IMR-90 (cell line): ENCODE data around the gene CAMK2D. TPM values are rescaled to one million over a fixed set of nuclear protein-coding genes. Genes with fewer than 3 reads are reported as not detected.

ENCODE experiments used
- ATAC-seq: fragments of 200-7000 bp; cut with Tn5 transposase; 2 replicates; pipeline ENCODE4 v1.9.1; 2020; ENCODE audit warnings: low read depth, mild to moderate bottlenecking, moderate library complexity
- BruUV-seq: library from RNA; stranded (reverse); fragments of 400-500 nt; replicated peaks from 2 replicates; lab custom pipeline; 2021; lab: Mats Ljungman, UMichigan
- CTCF ChIA-PET: fragments of 300-600 bp; formaldehyde crosslinking; extraction: SDS; loops from one replicate; lab custom pipeline; 2021; ENCODE audit warnings: antibody characterized with exemption; lab: Yijun Ruan, JAX
- POLR2A ChIA-PET: fragments of 300-600 bp; sonication (Branson Sonifier 250); formaldehyde crosslinking; loops from one replicate; lab custom pipeline; 2022; ENCODE audit warnings: antibody characterized with exemption; ENCODE audit not compliant: unreplicated experiment; lab: Charles Lee
- DNase-seq: peaks from one replicate; pipeline ENCODE4 v3.0.0; 2013
- H2AFZ ChIP-seq: replicated peaks from 2 replicates; pipeline ENCODE3; 2013; ENCODE audit warnings: low read length, mild to moderate bottlenecking; ENCODE audit not compliant: poor library complexity
- H2AK5ac ChIP-seq: 2 replicates; pipeline ENCODE4 v1.6.1; 2013; ENCODE audit warnings: low read depth, low read length, inconsistent platforms
- H2AK9ac ChIP-seq: replicated peaks from 2 replicates; pipeline ENCODE3; 2013; ENCODE audit warnings: mild to moderate bottlenecking, low read depth, low read length, moderate library complexity; ENCODE audit not compliant: poor library complexity
- H2BK120ac ChIP-seq: 2 replicates; pipeline ENCODE4 v1.6.1; 2013; ENCODE audit warnings: low read depth, low read length, inconsistent platforms
- H2BK15ac ChIP-seq: 3 replicates; pipeline ENCODE4 v1.6.1; 2013; ENCODE audit warnings: low read depth, low read length, inconsistent platforms
- H2BK20ac ChIP-seq: 2 replicates; pipeline ENCODE4 v1.6.1; 2013; ENCODE audit warnings: low read depth, mild to moderate bottlenecking, inconsistent platforms, low read length, moderate library complexity
- H2BK5ac ChIP-seq: 2 replicates; pipeline ENCODE4 v1.6.1; 2013; ENCODE audit warnings: mild to moderate bottlenecking, low read depth, low read length, inconsistent platforms; ENCODE audit not compliant: poor library complexity, severe bottlenecking
- H3K14ac ChIP-seq: replicated peaks from 2 replicates; pipeline ENCODE4 v1.6.1; 2013; ENCODE audit warnings: low read depth, low read length, inconsistent platforms
- H3K18ac ChIP-seq: 2 replicates; pipeline ENCODE4 v1.6.1; 2013; ENCODE audit warnings: low read depth, low read length, control low read depth
- H3K23ac ChIP-seq: 2 replicates; pipeline ENCODE4 v1.6.1; 2013; ENCODE audit warnings: low read depth, low read length, inconsistent platforms
- H3K27ac ChIP-seq: 2 replicates; pipeline ENCODE4 v1.5.1; 2013; ENCODE audit warnings: mild to moderate bottlenecking, control low read depth, low read length; ENCODE audit not compliant: insufficient read depth
- H3K27me3 ChIP-seq: 2 replicates; pipeline ENCODE4 v1.6.1; 2013; ENCODE audit warnings: low read length; ENCODE audit not compliant: control insufficient read depth, insufficient read depth
- H3K36me3 ChIP-seq: 2 replicates; pipeline ENCODE4 v1.6.1; 2013; ENCODE audit warnings: low read length, mixed read lengths; ENCODE audit not compliant: control insufficient read depth, insufficient read depth
- H3K4ac ChIP-seq: 2 replicates; pipeline ENCODE4 v1.6.1; 2013; ENCODE audit warnings: low read depth, low read length, inconsistent platforms
- H3K4me1 ChIP-seq: 2 replicates; pipeline ENCODE4 v1.6.1; 2013; ENCODE audit warnings: low read length, mixed read lengths; ENCODE audit not compliant: control insufficient read depth, insufficient read depth
- H3K4me2 ChIP-seq: 2 replicates; pipeline ENCODE4 v1.6.1; 2013; ENCODE audit warnings: low read depth, mild to moderate bottlenecking, control low read depth, low read length, moderate library complexity
- H3K4me3 ChIP-seq: 2 replicates; pipeline ENCODE4 v1.5.1; 2013; ENCODE audit warnings: low read depth, mild to moderate bottlenecking, control low read depth, low read length, moderate library complexity; ENCODE audit not compliant: insufficient read depth
- H3K56ac ChIP-seq: 2 replicates; pipeline ENCODE4 v1.6.1; 2013; ENCODE audit warnings: low read length, inconsistent platforms; ENCODE audit not compliant: insufficient read depth; ENCODE audit errors: extremely low read depth
- H3K79me1 ChIP-seq, 2 experiments: 2 replicates each; pipeline ENCODE4 v1.6.1; 2013; ENCODE audit warnings: low read length in 2 of 2, inconsistent platforms in 1 of 2, low read depth in 1 of 2
- H3K9ac ChIP-seq: 2 replicates; pipeline ENCODE4 v1.6.1; 2013; ENCODE audit warnings: low read depth, low read length, control low read depth
- H3K9me1 ChIP-seq: 2 replicates; pipeline ENCODE4 v1.6.1; 2013; ENCODE audit warnings: low read length, inconsistent platforms; ENCODE audit not compliant: insufficient read depth
- H3K9me3 ChIP-seq: 2 replicates; pipeline ENCODE4 v1.6.1; 2013; ENCODE audit warnings: low read length; ENCODE audit not compliant: control insufficient read depth, insufficient read depth
- H4K20me1 ChIP-seq: 2 replicates; pipeline ENCODE4 v1.6.1; 2013; ENCODE audit warnings: low read length, inconsistent platforms; ENCODE audit not compliant: insufficient read depth
- H4K5ac ChIP-seq: 2 replicates; pipeline ENCODE4 v1.6.1; 2013; ENCODE audit warnings: mild to moderate bottlenecking, low read depth, low read length, control low read depth
- H4K8ac ChIP-seq, 2 experiments: 2 replicates each; pipeline ENCODE4 v1.6.1; 2013; ENCODE audit warnings: low read depth in 2 of 2, low read length in 2 of 2, control low read depth in 1 of 2, inconsistent platforms in 1 of 2
- H4K91ac ChIP-seq: 2 replicates; pipeline ENCODE4 v1.6.1; 2013; ENCODE audit warnings: low read depth, low read length, inconsistent platforms; ENCODE audit not compliant: insufficient read depth
- BHLHE40 ChIP-seq: fragments of 150-350 bp; IDR thresholded peaks from 2 replicates; pipeline ENCODE4 v1.6.1; 2016; ENCODE audit warnings: mild to moderate bottlenecking, low read depth, low read length
- CEBPB ChIP-seq: IDR thresholded peaks from 2 replicates; pipeline ENCODE4 v1.6.1; 2012; ENCODE audit warnings: low read depth, low read length, improper control_type of control experiment
- CHD1 ChIP-seq: IDR thresholded peaks from 2 replicates; pipeline ENCODE4 v1.6.1; 2012; ENCODE audit warnings: low read depth, low read length, improper control_type of control experiment
- FOS ChIP-seq: fragments of 150-350 bp; IDR thresholded peaks from 2 replicates; pipeline ENCODE4 v1.6.1; 2016; ENCODE audit warnings: low read depth, low read length
- MXI1 ChIP-seq: IDR thresholded peaks from 2 replicates; pipeline ENCODE4 v1.6.1; 2012; ENCODE audit warnings: low read depth, mild to moderate bottlenecking, low read length, moderate library complexity, borderline replicate concordance
- NFE2L2 ChIP-seq: fragments of 150-350 bp; IDR thresholded peaks from 2 replicates; pipeline ENCODE4 v1.6.1; 2016; ENCODE audit warnings: low read depth, mild to moderate bottlenecking, low read length
- RAD21 ChIP-seq: IDR thresholded peaks from 2 replicates; pipeline ENCODE4 v1.6.1; 2012; ENCODE audit warnings: low read length, improper control_type of control experiment
- RCOR1 ChIP-seq: IDR thresholded peaks from 2 replicates; pipeline ENCODE4 v1.6.1; 2012; ENCODE audit warnings: mild to moderate bottlenecking, low read length, improper control_type of control experiment; ENCODE audit not compliant: insufficient replicate concordance
- RFX5 ChIP-seq: IDR thresholded peaks from 2 replicates; pipeline ENCODE4 v1.8.0; 2012; ENCODE audit warnings: low read depth, mild to moderate bottlenecking, low read length, moderate library complexity
- WGBS, 2 experiments: methylation state at CpG; one replicate each; pipeline versions ENCODE4 v1.1.5 to v1.1.7; 2013; ENCODE audit warnings: missing lambda C conversion rate in 2 of 2; ENCODE audit not compliant: insufficient read length in 1 of 2; ENCODE audit errors: extremely low coverage in 2 of 2; 5-methylcytosine and 5-hydroxymethylcytosine counted together
- dilution Hi-C: fragments of 300-500 bp; cut with HindIII; formaldehyde crosslinking; loops from one replicate; pipeline ENCODE4 v1.14.3; 2018; ENCODE audit warnings: low sequenced_read_pairs; ENCODE audit not compliant: unreplicated experiment
- in situ Hi-C: fragments of 300-500 bp; cut with MboI; formaldehyde crosslinking; loops from 3 replicates; pipeline ENCODE4 v1.14.3; 2019; ENCODE audit warnings: low sequenced_read_pairs, inconsistent platforms, mixed read lengths
- intact Hi-C: fragments of 100-400 bp; cut with micrococcal nuclease; formaldehyde crosslinking; loops from 2 replicates; pipeline ENCODE4 v1.10.0; 2022
- polyA plus RNA-seq, 3 experiments: library from polyadenylated mRNA; depleted of rRNA; stranded (reverse); fragments of >200 nt; gene quantifications; 2 replicates each; pipeline ENCODE4 v1.2.3, GENCODE V29; 2012; ENCODE audit warnings: low replicate concordance in 1 of 3
- total RNA-seq: library from RNA; depleted of rRNA; stranded (reverse); fragments of >200 nt; gene quantifications from 2 replicates; pipeline ENCODE4 v1.2.3, GENCODE V29; 2012
- TF ChIP-seq, protein P1 (sequence below): fragments of 150-350 bp; IDR thresholded peaks from 2 replicates; pipeline ENCODE4 v1.6.1; 2017; ENCODE audit warnings: mild to moderate bottlenecking, antibody characterized with exemption, low read length, low read depth

The CAMK2D gene
- total and polyA plus RNA-seq, 2 of the 4 experiments (the other 2 are of a cell fraction): 44.6 to 156 TPM

DNA sequence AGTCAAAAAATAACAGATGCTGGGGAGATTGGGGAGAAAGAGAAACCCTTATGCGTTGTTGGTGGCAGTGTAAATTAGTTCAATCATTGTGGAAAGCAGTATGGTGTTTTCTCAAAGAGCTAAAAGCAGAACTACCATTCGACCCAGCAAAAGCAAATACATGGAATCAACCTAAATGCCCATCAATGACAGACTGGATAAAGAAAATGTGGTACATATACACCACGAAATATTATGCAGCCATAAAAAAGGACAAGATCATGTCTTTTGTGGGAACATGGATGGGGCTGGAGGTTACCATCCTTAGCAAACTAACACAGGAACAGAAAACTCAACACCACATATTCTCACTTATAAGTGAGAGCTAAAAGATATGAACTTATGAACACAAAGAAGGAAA lies 188.9 kb downstream of the CAMK2D start:
- H4K5ac ChIP-seq: no peak overlapping the region
- no peak for TF ChIP-seq RAD21
- TF ChIP-seq CEBPB: no peak
- TF ChIP-seq RFX5: no peak
- TF ChIP-seq, protein P1, sequence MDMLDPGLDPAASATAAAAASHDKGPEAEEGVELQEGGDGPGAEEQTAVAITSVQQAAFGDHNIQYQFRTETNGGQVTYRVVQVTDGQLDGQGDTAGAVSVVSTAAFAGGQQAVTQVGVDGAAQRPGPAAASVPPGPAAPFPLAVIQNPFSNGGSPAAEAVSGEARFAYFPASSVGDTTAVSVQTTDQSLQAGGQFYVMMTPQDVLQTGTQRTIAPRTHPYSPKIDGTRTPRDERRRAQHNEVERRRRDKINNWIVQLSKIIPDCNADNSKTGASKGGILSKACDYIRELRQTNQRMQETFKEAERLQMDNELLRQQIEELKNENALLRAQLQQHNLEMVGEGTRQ: no peak
- no peak for TF ChIP-seq BHLHE40
- TF ChIP-seq FOS: no peak
- TF ChIP-seq RCOR1: no peak
- TF ChIP-seq CHD1: no peak
- TF ChIP-seq MXI1: no peak
- TF ChIP-seq NFE2L2: no peak
- H4K8ac ChIP-seq: no peak overlapping the region
- WGBS, 2 experiments: no CpG with 5 or more reads among the region's 3 CpGs
- no peak overlapping the region for H3K18ac ChIP-seq
- no peak overlapping the region for H2BK20ac ChIP-seq
- POLR2A ChIA-PET: no interaction called here
- dilution Hi-C loops (no loop called here), intact Hi-C loops (no loop called here), in situ Hi-C loops (no loop called here)
- H4K91ac ChIP-seq: no peak overlapping the region
- no peak overlapping the region for H3K23ac ChIP-seq
- H3K4me2 ChIP-seq: no peak overlapping the region
- no peaks in the 10 kb centered on the region for H3K36me3 ChIP-seq
- H3K4ac ChIP-seq: no peak overlapping the region
- no peaks in the 10 kb centered on the region for H3K27me3 ChIP-seq
- H3K27ac ChIP-seq: no peak overlapping the region
- no peak overlapping the region for H2BK120ac ChIP-seq
- no peak overlapping the region for H3K4me3 ChIP-seq
- H3K56ac ChIP-seq: no peak overlapping the region
- no peak overlapping the region for H2BK15ac ChIP-seq
- no peak overlapping the region for H2AK5ac ChIP-seq
- DNase-seq (no peak), ATAC-seq (no peak)
- peaks cover 14 to 20% of the 10 kb centered on the region in 2 experiments for H3K79me1 ChIP-seq
- no TSS peak for BruUV-seq
- H3K9ac ChIP-seq: no peak overlapping the region
- H4K20me1 ChIP-seq: peaks cover 3% of the 10 kb centered on the region; the same call in 1 of the 2 replicates
- CTCF ChIA-PET: interaction anchor here (0.6 kb wide), 1 partner anchor 74 kb away, joined by 3 read pairs; no protein-coding TSS in a partner anchor
- H3K9me3 ChIP-seq: no peaks in the 10 kb centered on the region
- H2AFZ ChIP-seq: no peak overlapping the region
- no peaks in the 10 kb centered on the region; the same call in 1 of the 2 replicates for H3K9me1 ChIP-seq
- no peak overlapping the region for H2BK5ac ChIP-seq
- H2AK9ac ChIP-seq: no peak overlapping the region
- H3K14ac ChIP-seq: no peak overlapping the region
- peaks cover 6% of the 10 kb centered on the region; the same call in 1 of the 2 replicates for H3K4me1 ChIP-seq
